Measurements from ENCODE around the gene GMDS. TPM values are rescaled to one million over a fixed set of nuclear protein-coding genes. Genes with fewer than 3 reads are reported as not detected.

The GMDS gene
- total RNA-seq, 1 donor from 2014 or later, result 7.2 TPM

GRCh38 chr6:1929931-1930330 is 315.5 kb downstream of the GMDS start:
- no peak for DNase-seq
- no peak for TF ChIP-seq CTCF (IDR thresholded peaks at IDR 0.05; ENCODE audit: borderline replicate concordance)
- intact Hi-C loops (cut with micrococcal nuclease), result no loop called here
- Histone ChIP-seq H3K9me3 (replicated peaks) (peaks cover 16% of the 10 kb centered on the region), H3K4me3 (no peak overlapping the region), H3K27ac (replicated peaks) (no peak overlapping the region), H3K36me3 (peaks cover 5% of the 10 kb centered on the region), H3K27me3 (ENCODE audit: low read depth) (no peaks in the 10 kb centered on the region), H3K4me1 (no peaks in the 10 kb centered on the region)

- H3K27me3 ChIP-seq (ENCODE audit: low read depth), result no peaks in the 10 kb centered on the region
- no peaks in the 10 kb centered on the region for H3K4me1 ChIP-seq
- no peak for DNase-seq
- intact Hi-C loops (cut with micrococcal nuclease), result no loop called here
- H3K9me3 ChIP-seq (replicated peaks), result no peaks in the 10 kb centered on the region
- no peak for TF ChIP-seq CTCF (IDR thresholded peaks at IDR 0.05; ENCODE audit: borderline replicate concordance)
- no peaks in the 10 kb centered on the region for H3K36me3 ChIP-seq
- no peak overlapping the region for H3K4me3 ChIP-seq
- no peak overlapping the region for H3K27ac ChIP-seq (replicated peaks)
These were observed 319.5 kb downstream of the GMDS start for GRCh38 chr6:1925743-1926430.

GRCh38 chr6:1923449-1923848 is 322.0 kb downstream of the GMDS start:
- intact Hi-C loops (cut with micrococcal nuclease), result no loop called here
- Histone ChIP-seq H3K27me3 (ENCODE audit: low read depth) (no peaks in the 10 kb centered on the region), H3K4me1 (no peaks in the 10 kb centered on the region), H3K36me3 (no peaks in the 10 kb centered on the region), H3K27ac (replicated peaks) (no peak overlapping the region), H3K4me3 (no peak overlapping the region), H3K9me3 (replicated peaks) (no peaks in the 10 kb centered on the region)
- no peak for DNase-seq
- TF ChIP-seq CTCF (IDR thresholded peaks at IDR 0.05; ENCODE audit: borderline replicate concordance), result no peak

- Histone ChIP-seq H3K9me3 (replicated peaks) (no peaks in the 10 kb centered on the region), H3K27me3 (ENCODE audit: low read depth) (no peaks in the 10 kb centered on the region), H3K27ac (replicated peaks) (no peak overlapping the region), H3K36me3 (no peaks in the 10 kb centered on the region), H3K4me3 (no peak overlapping the region), H3K4me1 (no peaks in the 10 kb centered on the region)
- intact Hi-C loops (cut with micrococcal nuclease), result no loop called here
- no peak for TF ChIP-seq CTCF (IDR thresholded peaks at IDR 0.05; ENCODE audit: borderline replicate concordance)
- no peak for DNase-seq
These were observed 327.6 kb downstream of the GMDS start for GRCh38 chr6:1917626-1918371.

GRCh38 chr6:1916334-1917070 is 328.9 kb downstream of the GMDS start:
- H3K9me3 ChIP-seq (replicated peaks), result no peaks in the 10 kb centered on the region
- H3K4me3 ChIP-seq, result no peak overlapping the region
- H3K27me3 ChIP-seq (ENCODE audit: low read depth), result no peaks in the 10 kb centered on the region
- no peak overlapping the region for H3K27ac ChIP-seq (replicated peaks)
- H3K4me1 ChIP-seq, result no peaks in the 10 kb centered on the region
- H3K36me3 ChIP-seq, result no peaks in the 10 kb centered on the region
- no peak for TF ChIP-seq CTCF (IDR thresholded peaks at IDR 0.05; ENCODE audit: borderline replicate concordance)
- no peak for DNase-seq
- intact Hi-C loops (cut with micrococcal nuclease), result no loop called here

Measured in left ventricle myocardium inferior (tissue), 1 donor.